Omental fat pad (tissue), 4 donors: ENCODE results near the gene MTHFS. TPM values are rescaled to one million over a fixed set of nuclear protein-coding genes. Genes with fewer than 3 reads are reported as not detected.

Experiments used
- ATAC-seq: fragments of 150-250 bp; one replicate; pipeline ENCODE4 v1.9.1; 2016; ENCODE audit warnings: mild to moderate bottlenecking, moderate library complexity; ENCODE audit not compliant: low FRiP score
- DNase-seq: peaks from one replicate; pipeline ENCODE4 v3.0.0-alpha.2; 2019; ENCODE audit warnings: low spot score
- total RNA-seq, 4 donors: library from RNA; depleted of rRNA; stranded (reverse); fragments of >200 nt; gene quantifications; one replicate each; pipeline ENCODE4 v1.1.0, GENCODE V29; 2016
- TF ChIP-seq, protein P1 (sequence below), 3 donors: fragments of 450-650 bp; IDR thresholded peaks; one replicate each; pipeline ENCODE4 v1.5.1; 2016 to 2017; ENCODE audit warnings: antibody characterized with exemption in 3 of 3, mild to moderate bottlenecking in 3 of 3, moderate library complexity in 2 of 3

The MTHFS gene
- total RNA-seq, 4 donors from 2014 or later, result 20.8 to 35.3 (median 28.6) TPM

- TF ChIP-seq, protein P1, sequence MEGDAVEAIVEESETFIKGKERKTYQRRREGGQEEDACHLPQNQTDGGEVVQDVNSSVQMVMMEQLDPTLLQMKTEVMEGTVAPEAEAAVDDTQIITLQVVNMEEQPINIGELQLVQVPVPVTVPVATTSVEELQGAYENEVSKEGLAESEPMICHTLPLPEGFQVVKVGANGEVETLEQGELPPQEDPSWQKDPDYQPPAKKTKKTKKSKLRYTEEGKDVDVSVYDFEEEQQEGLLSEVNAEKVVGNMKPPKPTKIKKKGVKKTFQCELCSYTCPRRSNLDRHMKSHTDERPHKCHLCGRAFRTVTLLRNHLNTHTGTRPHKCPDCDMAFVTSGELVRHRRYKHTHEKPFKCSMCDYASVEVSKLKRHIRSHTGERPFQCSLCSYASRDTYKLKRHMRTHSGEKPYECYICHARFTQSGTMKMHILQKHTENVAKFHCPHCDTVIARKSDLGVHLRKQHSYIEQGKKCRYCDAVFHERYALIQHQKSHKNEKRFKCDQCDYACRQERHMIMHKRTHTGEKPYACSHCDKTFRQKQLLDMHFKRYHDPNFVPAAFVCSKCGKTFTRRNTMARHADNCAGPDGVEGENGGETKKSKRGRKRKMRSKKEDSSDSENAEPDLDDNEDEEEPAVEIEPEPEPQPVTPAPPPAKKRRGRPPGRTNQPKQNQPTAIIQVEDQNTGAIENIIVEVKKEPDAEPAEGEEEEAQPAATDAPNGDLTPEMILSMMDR (IDR thresholded peaks at IDR 0.05), result no peak
- DNase-seq (no peak), ATAC-seq (no peak)
Observed at GRCh38 chr15:79872358-79873017, 24.3 kb downstream of the MTHFS start.

DNA sequence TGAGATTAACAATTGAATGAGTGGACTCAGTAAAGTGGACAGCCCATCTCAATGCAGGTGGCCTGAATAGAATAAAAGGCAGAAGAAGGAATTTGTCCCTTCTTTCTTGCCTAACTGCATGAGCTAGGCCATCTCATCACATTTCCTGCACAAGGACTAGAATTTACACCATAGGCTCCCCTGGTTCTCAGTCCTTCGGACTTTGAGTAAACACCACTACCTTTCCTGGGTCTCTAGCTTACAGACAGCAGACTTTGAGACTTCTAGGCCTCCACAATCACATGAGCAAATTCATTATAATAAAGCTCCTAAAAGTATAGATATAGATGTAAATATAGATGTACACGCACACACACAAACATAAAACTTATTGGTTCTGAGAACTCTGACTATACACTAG, 28.3 kb downstream of the MTHFS start:
- TF ChIP-seq, protein P1 (IDR thresholded peaks at IDR 0.05), result no peak
- ATAC-seq (no peak), DNase-seq (no peak)

DNA sequence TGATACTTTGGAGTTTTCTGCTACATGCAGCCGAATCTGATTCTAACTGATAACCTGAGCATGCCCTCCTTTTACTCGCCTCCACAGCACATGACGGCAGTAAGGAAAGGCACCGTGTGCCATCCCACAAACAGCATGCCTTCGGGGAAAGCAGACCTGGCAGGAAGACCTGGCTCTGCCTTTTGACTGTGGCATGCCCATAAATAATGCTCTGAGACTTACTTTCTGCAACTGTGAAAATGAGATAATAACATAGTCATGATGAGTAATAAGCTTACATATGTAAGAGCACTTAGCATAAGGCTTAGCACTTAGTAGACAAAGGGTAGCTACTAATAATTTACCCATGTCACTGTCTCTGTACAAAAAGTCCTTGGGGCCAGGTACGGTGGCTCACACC, 32.9 kb downstream of the MTHFS start:
- no peak for DNase-seq
- ATAC-seq, result no peak
- TF ChIP-seq, protein P1 (IDR thresholded peaks at IDR 0.05), result no peak

GRCh38 chr15:79862191-79862590, 34.6 kb downstream of the MTHFS start:
- TF ChIP-seq, protein P1 (IDR thresholded peaks at IDR 0.05), result no peak
- ATAC-seq, result no peak
- no peak for DNase-seq

- no peak for ATAC-seq
- TF ChIP-seq, protein P1 (IDR thresholded peaks at IDR 0.05), result no peak
- DNase-seq, result no peak
Observed at GRCh38 chr15:79860661-79861060, 36.2 kb downstream of the MTHFS start.

- ATAC-seq, result no peak
- no peak for DNase-seq
- TF ChIP-seq, protein P1 (IDR thresholded peaks at IDR 0.05), result no peak
Observed at GRCh38 chr15:79858469-79858868, 38.3 kb downstream of the MTHFS start.
